HCT116 (cell line): ENCODE data around the gene MTA1. TPM values are rescaled to one million over a fixed set of nuclear protein-coding genes. Genes with fewer than 3 reads are reported as not detected.
A peak's percentile ranks its signal among the peaks of the same experiment; 100 is the strongest.

Experiments
- ATAC-seq: fragments of 200-7000 bp; cut with Tn5 transposase; 2 replicates; pipeline ENCODE4 v1.9.1; 2020; ENCODE audit warnings: mild to moderate bottlenecking, moderate library complexity
- BruUV-seq: library from RNA; stranded (reverse); fragments of 400-500 nt; replicated peaks from 2 replicates; lab custom pipeline; 2021; lab: Mats Ljungman, UMichigan
- CTCF ChIA-PET: fragments of 300-600 bp; sonication (Branson Sonifier 250); formaldehyde crosslinking; loops from one replicate; lab custom pipeline; 2021; ENCODE audit warnings: antibody characterized with exemption; lab: Charles Lee
- POLR2A ChIA-PET: fragments of 300-600, 350-600 bp; sonication (Branson Sonifier 250); formaldehyde crosslinking; loops from one replicate; lab custom pipeline; 2021; ENCODE audit warnings: antibody characterized with exemption; lab: Charles Lee
- RAD21 ChIA-PET, 2 experiments: fragments of 300-600 bp; sonication (Branson Sonifier 250); formaldehyde crosslinking; loops; one replicate each; lab custom pipeline; 2023; ENCODE audit warnings: low total read pairs in 2 of 2; ENCODE audit not compliant: uncharacterized antibody in 2 of 2, unreplicated experiment in 2 of 2, low non-redundant PET in 1 of 2; lab: Charles Lee
- DNase-seq: peaks from one replicate; pipeline ENCODE4 v3.0.0-alpha.2; 2010; ENCODE audit warnings: low read depth, low spot score
- H2AFZ ChIP-seq: fragments of 200-600 bp; shearing (Covaris generic), sonication (generic); 2 replicates; pipeline ENCODE4 v1.6.1; 2017; ENCODE audit warnings: low read depth, mixed run types, mixed read lengths, antibody characterized with exemption, low read length; ENCODE audit not compliant: poor library complexity, severe bottlenecking
- H3K27ac ChIP-seq: 2 replicates; pipeline ENCODE4 v1.5.1; 2012; ENCODE audit warnings: low read depth, low read length
- H3K27me3 ChIP-seq: fragments of 200-600 bp; sonication (generic); 2 replicates; pipeline ENCODE4 v1.6.1; 2016; ENCODE audit warnings: mixed run types, low read length, mixed read lengths; ENCODE audit not compliant: insufficient read depth
- H3K36me3 ChIP-seq, 2 experiments: fragments of 200-500 bp in 1 of 2; fragments of 200-600 bp in 1 of 2; sonication (Bioruptor generic) in 1 of 2; sonication (generic) in 1 of 2; 2 replicates each; pipeline versions ENCODE4 v1.5.1 to v1.6.1; 2014 to 2016; ENCODE audit warnings: low read length in 2 of 2, inconsistent platforms in 1 of 2, mixed read lengths in 1 of 2, mixed run types in 1 of 2; ENCODE audit not compliant: insufficient read depth in 2 of 2, control insufficient read depth in 1 of 2
- H3K4me1 ChIP-seq, 2 experiments: fragments of 200-600 bp in 1 of 2; sonication (generic) in 1 of 2; 2 replicates each; pipeline versions ENCODE4 v1.5.1 to v1.6.1; 2012 to 2017; ENCODE audit warnings: low read length in 2 of 2, inconsistent platforms in 1 of 2, mild to moderate bottlenecking in 1 of 2, mixed read lengths in 1 of 2, mixed run types in 1 of 2, moderate library complexity in 1 of 2; ENCODE audit not compliant: insufficient read depth in 2 of 2, control insufficient read depth in 1 of 2
- H3K4me2 ChIP-seq: fragments of 200-600 bp; sonication (generic); 2 replicates; pipeline ENCODE4 v1.6.1; 2017; ENCODE audit warnings: mixed run types, low read length, mixed read lengths
- H3K4me3 ChIP-seq, 2 experiments: fragments of 200-600 bp in 1 of 2; sonication (generic) in 1 of 2; replicated peaks in 1 of 2; 2 replicates each; pipeline ENCODE4 v1.5.1; 2011 to 2016; ENCODE audit warnings: low read length in 2 of 2, control low read depth in 1 of 2, low read depth in 1 of 2, mild to moderate bottlenecking in 1 of 2, mixed read lengths in 1 of 2, mixed run types in 1 of 2
- H3K79me2 ChIP-seq: fragments of 200-600 bp; sonication (generic); 2 replicates; pipeline ENCODE4 v1.6.1; 2017; ENCODE audit warnings: mild to moderate bottlenecking, mixed run types, low read length, moderate library complexity, mixed read lengths; ENCODE audit not compliant: insufficient read depth
- H3K9ac ChIP-seq: fragments of 200-600 bp; sonication (generic); 2 replicates; pipeline ENCODE4 v1.6.1; 2016; ENCODE audit warnings: low read length, mixed read lengths
- H3K9me2 ChIP-seq: fragments of 200-600 bp; sonication (generic), shearing (Covaris generic); 2 replicates; pipeline ENCODE4 v1.6.1; 2017; ENCODE audit warnings: mixed run types, mild to moderate bottlenecking, moderate library complexity; ENCODE audit not compliant: insufficient read depth
- H3K9me3 ChIP-seq, 2 experiments: fragments of 200-500 bp in 1 of 2; fragments of 200-600 bp in 1 of 2; sonication (Bioruptor generic) in 1 of 2; sonication (generic) in 1 of 2; 2 replicates each; pipeline ENCODE4 v1.6.1; 2014 to 2017; ENCODE audit warnings: low read length in 2 of 2, mixed read lengths in 2 of 2, inconsistent platforms in 1 of 2, low read depth in 1 of 2, mild to moderate bottlenecking in 1 of 2, mixed run types in 1 of 2, moderate library complexity in 1 of 2; ENCODE audit not compliant: control insufficient read depth in 1 of 2, insufficient read depth in 1 of 2
- H4K20me1 ChIP-seq: fragments of 200-600 bp; sonication (generic), shearing (Covaris generic); 2 replicates; pipeline ENCODE4 v1.6.1; 2017; ENCODE audit warnings: mixed run types, mild to moderate bottlenecking, moderate library complexity; ENCODE audit not compliant: insufficient read depth
- EGR1 ChIP-seq: IDR thresholded peaks from 2 replicates; pipeline ENCODE4 v1.6.1; 2012; ENCODE audit warnings: low read depth
- EZH2phosphoT487 ChIP-seq: fragments of 200-600 bp; IDR thresholded peaks from 2 replicates; pipeline ENCODE4 v1.6.1; 2018; ENCODE audit warnings: antibody characterized with exemption, borderline replicate concordance
- POLR2AphosphoS5 ChIP-seq: IDR thresholded peaks from 2 replicates; pipeline ENCODE4 v1.6.1; 2011; ENCODE audit warnings: mild to moderate bottlenecking, low read depth, low read length, moderate library complexity
- SP1 ChIP-seq: IDR thresholded peaks from 2 replicates; pipeline ENCODE4 v1.6.1; 2012; ENCODE audit warnings: low read depth
- TCF7L2 ChIP-seq: IDR thresholded peaks from 2 replicates; pipeline ENCODE4 v1.7.0; 2011; ENCODE audit warnings: borderline replicate concordance, inconsistent platforms; ENCODE audit not compliant: insufficient read depth, insufficient read length; ENCODE audit errors: extremely low read depth
- ZFX ChIP-seq: fragments of 450-650 bp; IDR thresholded peaks from 2 replicates; pipeline ENCODE4 v1.6.1; 2017
- intact Hi-C: fragments of 100-400 bp; cut with micrococcal nuclease; formaldehyde crosslinking; loops from 2 replicates; pipeline ENCODE4 v1.10.0; 2022
- total RNA-seq: library from RNA; stranded (reverse); gene quantifications from one replicate; pipeline ENCODE4 v1.2.1, GENCODE V29; 2021; ENCODE audit not compliant: unreplicated experiment
- TF ChIP-seq, protein P1 (sequence below), 3 experiments: fragments of 200-600 bp in 1 of 3; sonication (generic) in 1 of 3; IDR thresholded peaks in 2 of 3; conservative IDR thresholded peaks in 1 of 3; 2 replicates each; pipeline ENCODE4 v1.5.1; 2012 to 2017; ENCODE audit warnings: low read depth in 2 of 3, low read length in 2 of 3, antibody characterized with exemption in 1 of 3, borderline replicate concordance in 1 of 3, control low read depth in 1 of 3, mild to moderate bottlenecking in 1 of 3, mixed read lengths in 1 of 3, mixed run types in 1 of 3, moderate library complexity in 1 of 3; ENCODE audit not compliant: insufficient read depth in 1 of 3
- TF ChIP-seq, protein P2 (sequence below): IDR thresholded peaks from 2 replicates; pipeline ENCODE4 v1.6.1; 2012

The MTA1 gene
- total RNA-seq, 1 experiment from 2014 or later = 229 TPM

DNA sequence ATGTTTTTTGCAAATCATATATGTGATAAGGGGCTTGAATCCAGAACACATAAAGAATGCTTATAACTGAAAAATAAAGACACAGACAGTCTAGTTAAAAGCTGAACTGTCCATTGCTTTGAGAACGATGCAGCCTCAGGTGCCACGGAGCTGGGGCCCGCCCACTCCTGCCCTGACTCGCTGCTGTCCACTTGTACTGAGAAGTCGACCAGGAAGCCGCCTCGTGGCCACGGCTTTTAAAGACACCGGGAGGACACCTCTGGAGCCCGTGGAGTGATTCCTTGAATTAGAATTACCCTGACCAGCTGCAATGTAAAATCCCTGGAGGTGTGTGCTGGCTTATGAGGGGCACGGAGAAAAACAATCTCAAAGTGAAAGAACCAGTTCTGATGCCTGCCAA lies 45.2 kb upstream of the MTA1 start:
- no peak overlapping the region for H3K4me2 ChIP-seq
- H3K27ac ChIP-seq = no peak overlapping the region
- ATAC-seq = peak; percentile 50
- H3K27me3 ChIP-seq = no peaks in the 10 kb centered on the region
- no peaks in the 10 kb centered on the region for H4K20me1 ChIP-seq
- ChIA-PET CTCF (interaction anchor here (0.7 to 5.5 kb wide), 2 partner anchors 9 to 115 kb away, joined by 3 to 77 read pairs; no protein-coding TSS in a partner anchor), POLR2A (no interaction called here), RAD21 (interaction anchor here in 1 of 2 experiments (1.0 kb wide), 1 partner anchor 154 kb away, joined by 3 read pairs; no protein-coding TSS in a partner anchor)
- intact Hi-C loops = no loop called here
- peaks cover 4 to 8% of the 10 kb centered on the region in 2 experiments; a peak in 3 of 4 replicates for H3K4me1 ChIP-seq
- no TSS peak for BruUV-seq
- H2AFZ ChIP-seq = no peak overlapping the region
- DNase-seq = peak; percentile 27
- no peak for TF ChIP-seq EGR1
- TF ChIP-seq, protein P1, sequence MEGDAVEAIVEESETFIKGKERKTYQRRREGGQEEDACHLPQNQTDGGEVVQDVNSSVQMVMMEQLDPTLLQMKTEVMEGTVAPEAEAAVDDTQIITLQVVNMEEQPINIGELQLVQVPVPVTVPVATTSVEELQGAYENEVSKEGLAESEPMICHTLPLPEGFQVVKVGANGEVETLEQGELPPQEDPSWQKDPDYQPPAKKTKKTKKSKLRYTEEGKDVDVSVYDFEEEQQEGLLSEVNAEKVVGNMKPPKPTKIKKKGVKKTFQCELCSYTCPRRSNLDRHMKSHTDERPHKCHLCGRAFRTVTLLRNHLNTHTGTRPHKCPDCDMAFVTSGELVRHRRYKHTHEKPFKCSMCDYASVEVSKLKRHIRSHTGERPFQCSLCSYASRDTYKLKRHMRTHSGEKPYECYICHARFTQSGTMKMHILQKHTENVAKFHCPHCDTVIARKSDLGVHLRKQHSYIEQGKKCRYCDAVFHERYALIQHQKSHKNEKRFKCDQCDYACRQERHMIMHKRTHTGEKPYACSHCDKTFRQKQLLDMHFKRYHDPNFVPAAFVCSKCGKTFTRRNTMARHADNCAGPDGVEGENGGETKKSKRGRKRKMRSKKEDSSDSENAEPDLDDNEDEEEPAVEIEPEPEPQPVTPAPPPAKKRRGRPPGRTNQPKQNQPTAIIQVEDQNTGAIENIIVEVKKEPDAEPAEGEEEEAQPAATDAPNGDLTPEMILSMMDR (IDR thresholded peaks at IDR 0.05 in 2 of 3, conservative IDR thresholded peaks at IDR 0.05 in 1 of 3; ENCODE audit: borderline replicate concordance in 1 of 3, insufficient read depth in 1 of 3, low read depth in 2 of 3, low read length in 2 of 3) = peak in 1 of 3 experiments; percentile 13; a peak in 1 of 6 replicates
- H3K9ac ChIP-seq = no peak overlapping the region
- H3K79me2 ChIP-seq = no peaks in the 10 kb centered on the region
- H3K36me3 ChIP-seq = no peaks in the 10 kb centered on the region
- H3K4me3 ChIP-seq = no peak overlapping the region
- no peaks in the 10 kb centered on the region for H3K9me3 ChIP-seq
- no peaks in the 10 kb centered on the region for H3K9me2 ChIP-seq

GRCh38 chr14:105375635-105376057 lies 44.0 kb upstream of the MTA1 start:
- Histone ChIP-seq H3K27ac (no peak overlapping the region), H4K20me1 (no peaks in the 10 kb centered on the region), H3K9ac (no peak overlapping the region), H3K9me2 (no peaks in the 10 kb centered on the region), H3K36me3 (no peaks in the 10 kb centered on the region), H3K4me3 (no peak overlapping the region), H3K4me2 (no peak overlapping the region), H3K9me3 (no peaks in the 10 kb centered on the region), H2AFZ (no peak overlapping the region), H3K27me3 (no peaks in the 10 kb centered on the region), H3K4me1 (peaks cover 4 to 8% of the 10 kb centered on the region in 2 experiments; a peak in 3 of 4 replicates), H3K79me2 (no peaks in the 10 kb centered on the region)
- RAD21 ChIA-PET = no interaction called here
- TF ChIP-seq, protein P2, sequence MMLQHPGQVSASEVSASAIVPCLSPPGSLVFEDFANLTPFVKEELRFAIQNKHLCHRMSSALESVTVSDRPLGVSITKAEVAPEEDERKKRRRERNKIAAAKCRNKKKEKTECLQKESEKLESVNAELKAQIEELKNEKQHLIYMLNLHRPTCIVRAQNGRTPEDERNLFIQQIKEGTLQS = no peak
- TF ChIP-seq POLR2AphosphoS5 (0 out of 2 replicates have a peak, but pooled peaks have one; percentile 6), ZFX (no peak), EZH2phosphoT487 (no peak), TCF7L2 (no peak), SP1 (no peak)
- BruUV-seq = no TSS peak
- CTCF ChIA-PET = no interaction called here
- intact Hi-C loops = no loop called here
- DNase-seq = no peak
- ATAC-seq = no peak
- POLR2A ChIA-PET = no interaction called here
